Fibroblast of skin of left quadriceps (primary cell): ENCODE results near the gene SLC35F2.
"Not testable (repeated sequence)": the region's sequence is repeated elsewhere in the genome, so short reads cannot be mapped to it uniquely, and the experiment has no call there.

Experiments used
- DNase-seq, 2 experiments: peaks; one replicate each; pipeline ENCODE4 v3.0.0-alpha.2; 2013; ENCODE audit warnings: low read depth in 2 of 2

The SLC35F2 gene

DNA sequence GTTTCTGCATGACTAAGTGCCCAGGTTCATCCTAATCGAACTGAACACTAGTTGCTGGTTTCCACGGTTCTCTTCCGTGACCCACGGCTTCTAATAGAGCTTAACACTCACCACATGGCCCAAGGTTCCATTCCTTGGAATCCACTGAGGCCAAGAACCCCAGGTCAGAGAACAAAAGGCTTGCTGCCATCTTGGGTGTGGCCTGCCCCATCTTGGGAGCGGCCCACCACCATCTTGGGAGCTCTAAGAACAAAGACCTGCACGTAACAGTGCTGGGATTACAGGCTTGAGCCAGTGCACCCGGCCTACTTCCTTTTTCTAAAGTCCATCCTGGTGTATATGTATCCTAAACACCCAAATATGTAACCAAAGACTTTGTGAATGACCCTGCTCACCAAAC, 68.8 kb downstream of the SLC35F2 start:
- DNase-seq, result no peak

DNA sequence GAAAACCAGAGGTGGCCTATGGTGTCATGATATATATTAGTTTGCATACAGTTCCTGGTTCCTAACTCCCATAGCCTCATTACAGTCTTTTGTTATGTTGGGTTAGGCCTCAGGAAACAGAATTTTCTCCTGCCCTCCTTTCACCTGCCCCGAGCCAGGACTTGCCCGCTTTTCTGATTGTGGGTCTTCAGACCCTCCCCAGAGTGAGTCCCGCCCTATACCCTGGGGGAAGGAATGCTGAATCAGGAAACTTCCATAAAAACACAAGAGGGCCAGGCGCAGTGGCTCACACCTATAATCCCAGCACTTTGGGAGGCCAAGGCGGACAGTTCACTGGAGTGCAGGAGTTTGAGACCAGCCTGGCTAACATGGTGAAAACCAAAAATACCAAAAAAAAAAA, 70.9 kb downstream of the SLC35F2 start:
- DNase-seq, result no peak

DNA sequence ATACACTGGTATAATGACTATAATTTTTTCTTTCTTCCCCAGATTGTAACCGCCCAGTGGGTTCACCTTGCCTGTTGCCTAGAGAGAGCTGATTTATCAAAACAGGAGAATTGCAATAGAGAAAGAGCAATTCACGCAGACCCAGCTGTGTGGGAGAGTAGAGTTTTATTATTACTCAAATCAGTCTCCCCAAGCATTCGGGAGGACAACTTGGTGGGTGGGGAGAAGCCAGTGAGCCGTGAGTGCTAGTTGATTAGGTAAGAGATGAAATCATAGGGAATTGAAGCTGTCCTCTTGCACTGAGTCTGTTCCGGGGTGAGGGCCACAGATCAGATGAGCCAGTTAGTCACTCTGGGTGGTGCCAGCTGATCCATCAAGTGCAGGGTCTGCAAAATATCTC, 73.2 kb downstream of the SLC35F2 start:
- DNase-seq, result no peak

GRCh38 chr11:107783121-107783520, 75.5 kb downstream of the SLC35F2 start:
- DNase-seq, result no peak

DNA sequence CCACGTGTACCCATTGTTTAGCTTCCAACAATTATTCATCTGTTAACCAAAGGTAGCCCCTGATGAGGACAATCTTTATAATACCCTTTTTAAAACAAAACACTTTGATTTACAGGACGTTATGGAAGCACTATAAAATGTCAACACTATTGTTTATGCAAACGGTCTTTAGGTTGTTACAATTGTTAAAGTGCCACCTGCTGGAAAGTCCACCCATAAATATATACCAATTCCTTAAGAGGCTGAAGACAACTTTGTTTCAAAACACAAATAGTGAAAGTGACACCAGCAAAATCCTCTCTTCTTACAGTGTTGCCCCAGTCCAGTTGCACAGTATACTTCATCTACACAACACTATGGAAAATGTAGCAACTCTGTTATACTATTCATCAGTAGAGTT, 77.8 kb downstream of the SLC35F2 start:
- DNase-seq, result no peak

DNA sequence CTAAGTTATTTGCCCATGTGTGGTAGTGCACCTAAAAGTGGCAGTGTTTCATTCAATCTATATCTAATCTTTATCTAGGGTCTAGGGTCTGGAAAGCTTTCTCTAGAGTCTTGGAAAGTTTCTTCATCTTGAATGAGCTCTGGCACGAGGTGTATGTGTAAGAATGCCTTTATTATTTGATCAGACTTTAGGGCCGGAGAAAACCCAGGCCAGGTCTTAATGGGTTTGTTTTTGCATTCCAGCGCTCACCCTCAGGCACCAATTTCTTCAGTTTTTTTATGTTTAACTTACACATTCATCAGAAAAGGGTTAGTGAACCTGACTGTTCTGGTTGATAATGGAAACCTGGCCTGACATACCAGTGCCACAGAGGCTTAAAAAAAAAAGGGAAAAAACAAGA, 78.5 kb downstream of the SLC35F2 start:
- DNase-seq, result no peak

DNA sequence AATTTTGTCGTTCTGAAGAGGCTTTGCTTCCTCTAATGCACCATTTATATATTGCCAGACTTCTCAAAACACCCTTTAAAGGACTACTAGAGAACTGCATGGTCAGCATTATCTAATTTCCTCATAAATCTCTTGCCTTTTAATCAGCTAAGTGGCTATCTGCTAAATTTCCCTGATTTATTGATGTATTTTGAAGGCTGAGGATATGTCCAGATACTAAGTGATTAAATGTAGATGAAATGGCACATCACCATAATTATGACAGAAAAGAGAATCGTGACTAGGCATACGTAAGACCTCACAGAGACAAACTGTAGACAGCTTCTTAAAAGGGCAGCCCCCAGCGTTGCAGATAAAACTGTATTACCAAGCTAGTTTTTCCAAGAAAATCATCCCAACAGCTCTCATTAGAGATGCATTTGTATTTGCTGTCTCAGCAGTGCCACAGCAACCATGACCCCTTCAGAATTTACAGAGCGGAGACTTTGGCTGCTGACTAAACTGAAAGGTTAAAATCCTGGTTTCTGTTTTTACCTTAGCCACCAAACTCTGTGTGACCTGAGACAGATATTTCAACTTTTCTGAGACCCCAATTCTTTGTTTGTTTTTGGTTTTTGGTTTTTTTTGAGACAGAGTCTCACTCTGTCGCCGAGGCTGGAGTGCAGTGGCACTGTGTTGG, 79.6 kb downstream of the SLC35F2 start:
- no peak for DNase-seq

- DNase-seq, result no peak
These were observed 81.5 kb downstream of the SLC35F2 start for GRCh38 chr11:107777110-107777509.

DNA sequence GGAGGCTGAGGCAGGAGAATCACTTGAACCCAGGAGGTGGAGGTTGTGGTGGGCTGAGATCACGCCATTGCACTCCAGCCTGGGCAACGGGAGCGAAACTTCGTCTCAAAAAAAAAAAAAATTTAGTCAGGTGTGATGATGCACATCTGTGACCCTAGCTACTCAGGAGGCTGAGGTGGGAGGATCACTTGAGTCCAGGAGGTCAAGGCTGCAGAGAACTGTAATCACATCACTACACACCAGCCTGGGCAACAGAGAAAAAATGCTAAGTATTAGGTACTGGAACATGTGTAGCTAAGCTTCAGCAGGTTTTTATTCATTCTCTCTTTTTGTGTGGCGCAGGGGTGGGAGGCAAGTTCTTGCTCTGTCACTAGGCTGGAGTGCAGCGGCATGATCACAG, 82.5 kb downstream of the SLC35F2 start:
- no peak for DNase-seq

- DNase-seq, result peak; percentile 6 to 7
These were observed 88.0 kb downstream of the SLC35F2 start for GRCh38 chr11:107770551-107770951.

GRCh38 chr11:107769189-107769588, 89.4 kb downstream of the SLC35F2 start:
- DNase-seq, result peak; percentile 9 to 13

GRCh38 chr11:107758719-107759355, 99.8 kb downstream of the SLC35F2 start:
- DNase-seq, result not testable (repeated sequence)

- DNase-seq, result no peak
These were observed 100.9 kb downstream of the SLC35F2 start for GRCh38 chr11:107757661-107758060.

DNA sequence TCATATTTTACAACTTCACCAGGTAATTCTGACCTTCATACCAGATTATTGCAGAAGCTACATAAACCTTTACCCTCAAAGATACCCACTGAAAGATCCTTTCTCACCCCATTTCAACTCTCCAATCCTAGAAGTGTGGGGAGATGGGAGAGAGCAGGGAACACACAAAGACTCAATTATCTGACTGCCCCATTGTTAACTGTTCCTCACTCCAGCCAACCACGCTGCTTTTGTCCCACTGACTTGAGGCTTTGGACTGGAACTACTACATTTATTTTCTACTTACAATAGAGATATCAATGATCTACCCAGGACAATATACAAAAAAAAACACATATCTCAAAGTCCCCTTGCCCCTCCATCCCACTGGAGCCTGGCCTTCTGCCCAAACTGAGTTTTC, 102.0 kb downstream of the SLC35F2 start:
- no peak for DNase-seq

- DNase-seq, result no peak
These were observed 105.4 kb downstream of the SLC35F2 start for GRCh38 chr11:107752949-107753822.

- DNase-seq, result no peak
These were observed 106.1 kb downstream of the SLC35F2 start for GRCh38 chr11:107752508-107752907.

DNA sequence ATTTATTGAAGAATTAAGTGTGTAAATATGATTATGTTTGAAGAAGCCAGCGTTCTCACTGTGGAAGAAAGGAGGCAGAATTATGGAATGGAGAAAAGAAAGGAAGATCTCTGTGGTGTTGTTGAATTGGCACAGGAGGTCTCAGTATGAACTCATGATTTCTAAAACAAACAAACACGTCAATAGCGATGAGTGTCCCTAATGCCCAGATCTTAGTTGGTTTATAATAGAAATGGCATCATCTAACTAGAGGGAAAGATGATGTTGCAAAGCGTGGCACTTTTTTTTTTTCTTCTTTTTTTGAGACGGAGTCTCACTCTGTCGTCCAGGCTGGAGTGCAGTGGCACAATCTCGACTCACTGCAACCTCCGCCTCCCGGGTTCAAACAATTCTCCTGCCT, 107.5 kb downstream of the SLC35F2 start:
- DNase-seq, result no peak

DNA sequence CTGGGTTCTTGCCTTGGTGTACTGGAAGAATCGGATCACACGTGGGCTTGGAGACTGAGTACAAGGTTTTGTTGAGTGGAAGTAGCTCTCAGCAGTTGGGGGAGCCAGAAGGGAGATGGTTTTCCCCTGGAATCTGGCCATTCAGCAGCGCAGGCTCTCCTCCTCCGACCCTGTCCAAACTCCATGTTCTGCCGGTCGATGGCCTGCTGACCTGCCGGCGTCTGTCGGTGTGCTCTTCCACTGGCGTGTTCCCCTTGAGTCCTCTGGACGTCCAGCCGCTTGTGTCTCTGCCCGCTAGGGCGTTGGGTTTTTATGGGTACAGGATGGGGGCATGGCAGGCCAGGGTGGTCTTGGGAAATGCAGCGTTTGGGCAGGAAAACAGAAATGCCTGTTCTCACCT, 108.3 kb downstream of the SLC35F2 start:
- no peak for DNase-seq

DNA sequence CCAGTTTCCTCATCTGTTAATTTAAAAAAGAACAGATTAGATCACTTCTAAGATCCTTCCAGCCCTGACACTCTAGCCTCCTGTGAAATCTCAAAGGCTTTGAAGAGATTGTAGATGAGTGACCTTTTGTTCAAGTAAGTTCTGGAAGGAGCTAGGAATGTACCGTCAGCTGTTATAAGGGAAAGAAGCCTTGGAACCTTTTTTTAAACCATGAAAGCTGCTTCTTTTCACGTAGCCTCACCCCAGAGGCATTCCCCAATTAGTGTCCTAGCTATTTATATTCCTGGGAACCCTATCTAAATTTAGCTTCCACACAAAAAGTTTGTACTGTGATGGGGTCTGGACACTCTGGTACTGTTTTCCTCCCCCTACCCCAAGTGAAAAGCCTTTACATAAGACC, 111.0 kb downstream of the SLC35F2 start:
- no peak for DNase-seq

DNA sequence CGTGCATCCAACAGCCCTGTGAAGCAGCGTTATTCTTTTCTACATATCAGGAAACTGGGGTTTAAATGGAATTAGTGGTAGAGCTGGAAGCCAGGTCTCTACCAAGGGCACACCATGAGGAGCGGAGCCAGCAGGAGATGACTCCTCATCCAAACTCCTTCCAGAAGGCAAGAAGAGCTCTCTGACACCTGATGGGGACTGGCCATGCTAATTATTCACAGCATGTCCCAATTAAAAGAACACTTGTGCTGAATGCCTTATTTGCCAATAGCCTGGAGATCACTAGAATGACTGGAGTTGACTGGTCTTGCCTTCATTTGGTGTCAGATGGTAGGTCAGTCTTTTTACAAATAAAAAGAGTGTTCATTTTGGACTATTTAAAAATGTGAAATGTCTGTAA, 113.9 kb downstream of the SLC35F2 start:
- DNase-seq, result no peak

GRCh38 chr11:107743191-107743590, 115.4 kb downstream of the SLC35F2 start:
- DNase-seq, result no peak

DNA sequence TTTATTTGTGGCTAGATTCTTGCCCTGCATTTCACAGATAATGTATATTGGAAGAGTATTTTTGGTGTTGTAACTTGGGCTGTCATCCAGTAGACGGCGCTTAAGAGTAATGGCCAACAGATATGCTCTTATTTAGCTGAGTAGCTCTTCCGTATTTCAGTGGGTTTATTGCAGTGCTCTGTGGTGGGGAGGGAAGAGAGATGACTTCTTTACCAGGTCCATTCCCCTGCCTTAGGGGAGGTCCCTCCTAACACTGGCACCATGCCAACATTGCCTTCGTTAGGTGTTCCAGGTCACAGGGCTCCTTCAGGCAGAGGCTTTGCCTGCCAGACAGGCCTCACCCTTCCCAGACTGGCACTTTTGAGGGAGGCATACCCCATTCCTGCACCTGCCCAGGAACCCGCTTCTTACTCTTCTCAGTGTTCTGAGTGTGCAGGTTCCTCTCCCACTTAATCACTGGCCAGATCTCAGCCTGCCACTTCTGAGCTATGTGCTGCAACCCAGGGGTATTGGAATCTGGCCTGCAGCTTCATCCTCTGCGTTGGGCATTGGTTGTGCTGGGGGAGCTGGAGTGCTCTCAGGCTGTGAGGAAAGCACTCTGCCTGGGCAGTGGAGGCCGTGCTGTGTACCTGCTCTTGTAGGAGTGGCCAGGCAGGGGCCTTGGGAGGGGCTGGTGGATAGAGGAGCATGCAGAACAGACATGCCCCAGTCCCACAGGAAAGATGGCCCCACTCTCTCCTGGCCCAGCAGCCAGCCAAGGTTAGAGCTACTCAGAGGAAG, 117.4 kb downstream of the SLC35F2 start:
- no peak for DNase-seq
